HepG2 (cell line): ENCODE data around the gene ARIH2. TPM values are rescaled to one million over a fixed set of nuclear protein-coding genes. Genes with fewer than 3 reads are reported as not detected.

ENCODE experiments used
- CREBL2 ChIP-seq: sonication (generic); formaldehyde crosslinking; IDR thresholded peaks from 2 replicates; pipeline ENCODE4 v1.8.1; 2023; ENCODE audit warnings: missing genetic modification reagents, mild to moderate bottlenecking, borderline replicate concordance
- GFI1 ChIP-seq: sonication (generic); formaldehyde crosslinking; IDR thresholded peaks from 2 replicates; pipeline ENCODE4 v1.5.0; 2020; ENCODE audit warnings: missing genetic modification reagents, mild to moderate bottlenecking, borderline replicate concordance
- GMEB1 ChIP-seq: sonication (generic); formaldehyde crosslinking; IDR thresholded peaks from 2 replicates; pipeline ENCODE4 v1.5.1; 2020; ENCODE audit warnings: missing genetic modification reagents, mild to moderate bottlenecking, borderline replicate concordance
- HNRNPL ChIP-seq: fragments of 200-400 bp; formaldehyde crosslinking; IDR thresholded peaks from 2 replicates; pipeline ENCODE4 v1.6.1; 2017; ENCODE audit warnings: mild to moderate bottlenecking, low read depth, low read length
- KAT7 ChIP-seq: IDR thresholded peaks from 2 replicates; pipeline ENCODE4 v1.6.1; 2018; ENCODE audit warnings: borderline replicate concordance, missing compliant biosample characterization
- KDM2A ChIP-seq: sonication (generic); formaldehyde crosslinking; IDR thresholded peaks from 2 replicates; pipeline ENCODE4 v1.4.0; 2020; ENCODE audit warnings: low read depth, missing genetic modification reagents, borderline replicate concordance
- KDM5A ChIP-seq: fragments of 200-600 bp; sonication (generic); IDR thresholded peaks from 2 replicates; pipeline ENCODE4 v1.7.0; 2018; ENCODE audit warnings: antibody characterized with exemption, mild to moderate bottlenecking, low read length, borderline replicate concordance
- NAIF1 ChIP-seq: sonication (generic); formaldehyde crosslinking; IDR thresholded peaks from 2 replicates; pipeline ENCODE4 v1.5.0; 2020; ENCODE audit warnings: mild to moderate bottlenecking, missing genetic modification reagents, borderline replicate concordance
- POLR2G ChIP-seq: fragments of 200-400 bp; formaldehyde crosslinking; IDR thresholded peaks from 2 replicates; pipeline ENCODE4 v1.6.1; 2018; ENCODE audit warnings: mild to moderate bottlenecking, low read depth, low read length, moderate library complexity
- PRDM4 ChIP-seq: sonication (generic); formaldehyde crosslinking; IDR thresholded peaks from 2 replicates; pipeline ENCODE4 v1.9.0; 2021; ENCODE audit warnings: missing genetic modification reagents, borderline replicate concordance
- RBFOX2 ChIP-seq: fragments of 200-400 bp; formaldehyde crosslinking; IDR thresholded peaks from 2 replicates; pipeline ENCODE4 v1.6.1; 2017; ENCODE audit warnings: low read depth, mild to moderate bottlenecking, low read length
- RNF2 ChIP-seq: fragments of 450-650 bp; conservative IDR thresholded peaks from 2 replicates; pipeline ENCODE4 v1.6.1; 2016; ENCODE audit warnings: low read depth
- SIX4 ChIP-seq: sonication (generic); formaldehyde crosslinking; IDR thresholded peaks from 2 replicates; pipeline ENCODE4 v1.4.0; 2020; ENCODE audit warnings: missing genetic modification reagents
- TBL1XR1 ChIP-seq: fragments of 150-350 bp; IDR thresholded peaks from 2 replicates; pipeline ENCODE4 v1.6.1; 2014; ENCODE audit warnings: borderline replicate concordance, low read length; ENCODE audit not compliant: partially characterized antibody
- TSC22D2 ChIP-seq: sonication (generic); formaldehyde crosslinking; IDR thresholded peaks from 2 replicates; pipeline ENCODE4 v1.5.1; 2020; ENCODE audit warnings: missing genetic modification reagents, mild to moderate bottlenecking, borderline replicate concordance
- XBP1 ChIP-seq: sonication (generic); formaldehyde crosslinking; IDR thresholded peaks from 2 replicates; pipeline ENCODE4 v1.5.0; 2020; ENCODE audit warnings: missing genetic modification reagents
- ZNF17 ChIP-seq: sonication (generic); formaldehyde crosslinking; IDR thresholded peaks from 2 replicates; pipeline ENCODE4 v1.5.0; 2020; ENCODE audit warnings: mild to moderate bottlenecking, missing genetic modification reagents
- ZNF468 ChIP-seq: sonication (generic); formaldehyde crosslinking; IDR thresholded peaks from 2 replicates; pipeline ENCODE4 v1.8.0; 2022; ENCODE audit warnings: mild to moderate bottlenecking, moderate library complexity, missing genetic modification reagents
- ZNF513 ChIP-seq: sonication (generic); formaldehyde crosslinking; conservative IDR thresholded peaks from 2 replicates; pipeline ENCODE4 v1.5.0; 2020; ENCODE audit warnings: missing genetic modification reagents
- ZNF766 ChIP-seq: sonication (generic); formaldehyde crosslinking; IDR thresholded peaks from 2 replicates; pipeline ENCODE4 v1.5.0; 2020; ENCODE audit warnings: missing genetic modification reagents, borderline replicate concordance
- ZNF784 ChIP-seq: sonication (generic); formaldehyde crosslinking; IDR thresholded peaks from 2 replicates; pipeline ENCODE4 v1.5.1; 2020; ENCODE audit warnings: missing genetic modification reagents, mild to moderate bottlenecking, borderline replicate concordance
- ZNF792 ChIP-seq: IDR thresholded peaks from 2 replicates; pipeline ENCODE4 v1.6.1; 2016
- polyA plus RNA-seq, 8 experiments: library from polyadenylated mRNA; depleted of rRNA in 3 of 8; stranded (reverse) in 7 of 8; unstranded in 1 of 8; fragments of >200 nt; fragmentation: Illumina TruSeq in 4 of 8; extraction: Trizol in 4 of 8; gene quantifications; 2 replicates each; pipeline versions ENCODE4 v1.2.1 to v1.2.3, GENCODE V29; 2011 to 2016; ENCODE audit warnings: low read depth in 4 of 8, missing spikeins in 1 of 8, mixed read lengths in 1 of 8; ENCODE audit not compliant: insufficient read depth in 1 of 8
- total RNA-seq, 5 experiments: library from RNA; depleted of rRNA; stranded (reverse); fragments of >200 nt; fragmentation: Illumina TruSeq; extraction: Trizol; gene quantifications; 2 replicates each; pipeline ENCODE4 v1.2.3, GENCODE V29; 2016; ENCODE audit warnings: low read depth in 1 of 5

Gene ARIH2
- total and polyA plus RNA-seq, 2 of the 13 experiments (the other 11 are each of a cell fraction or from before 2014, with no cell fraction given), result 64.8 to 83.3 TPM

- TF ChIP-seq ZNF513 (CRISPR knock-in tag) (no peak), ZNF792 (CRISPR knock-in tag) (peak; percentile 52; the same call in 1 of the 2 replicates), KDM5A (no peak), TSC22D2 (CRISPR knock-in tag) (no peak), ZNF468 (CRISPR knock-in tag) (no peak), RNF2 (no peak), TBL1XR1 (no peak), ZNF784 (CRISPR knock-in tag) (no peak), GFI1 (no peak), RBFOX2 (no peak), ZNF766 (CRISPR knock-in tag) (no peak), CREBL2 (CRISPR knock-in tag) (no peak), HNRNPL (no peak), KAT7 (CRISPR knock-in tag) (no peak), XBP1 (no peak), GMEB1 (no peak), ZNF17 (no peak), PRDM4 (CRISPR knock-in tag) (no peak), SIX4 (CRISPR knock-in tag) (0 out of 2 replicates have a peak, but pooled peaks have one; percentile 31), NAIF1 (CRISPR knock-in tag) (no peak), KDM2A (CRISPR knock-in tag) (no peak), POLR2G (peak; percentile 78)
Observed at GRCh38 chr3:48897460-48898376, 20.9 kb upstream of the ARIH2 start (continued).
